Chondrocyte (in vitro differentiated cells): ENCODE results near the gene FLACC1. TPM values are rescaled to one million over a fixed set of nuclear protein-coding genes. Genes with fewer than 3 reads are reported as not detected.
A peak's percentile ranks its signal among the peaks of the same experiment; 100 is the strongest.

ENCODE experiments used
- DNase-seq: peaks from one replicate; pipeline ENCODE4 v3.0.0; 2021; ENCODE audit warnings: mixed read lengths, low spot score
- H3K27ac Mint-ChIP-seq: one replicate; pipeline ENCODE4 v1.8.0; 2021; ENCODE audit warnings: mild to moderate bottlenecking, moderate library complexity, mixed read lengths; ENCODE audit not compliant: unreplicated experiment
- H3K27me3 Mint-ChIP-seq: 2 replicates; pipeline ENCODE4 v1.8.0; 2021; ENCODE audit warnings: low read depth, mixed read lengths
- H3K36me3 Mint-ChIP-seq: 2 replicates; pipeline ENCODE4 v1.8.0; 2021; ENCODE audit warnings: low read depth, mixed read lengths
- H3K4me1 Mint-ChIP-seq: 2 replicates; pipeline ENCODE4 v1.8.0; 2021; ENCODE audit warnings: low read depth, mild to moderate bottlenecking, mixed read lengths
- H3K4me3 Mint-ChIP-seq: one replicate; pipeline ENCODE4 v1.8.0; 2021; ENCODE audit warnings: mild to moderate bottlenecking, moderate library complexity, mixed read lengths; ENCODE audit not compliant: unreplicated experiment
- H3K9me3 Mint-ChIP-seq: 2 replicates; pipeline ENCODE4 v1.8.0; 2021; ENCODE audit warnings: low read depth, mixed read lengths
- long read RNA-seq: library from polyadenylated mRNA; stranded (forward); transcript quantifications from one replicate; pipeline ENCODE4 v2.0.0, GENCODE V29; 2021
- total RNA-seq: library from RNA; stranded (reverse); gene quantifications from 3 replicates; pipeline ENCODE4 v1.2.1, GENCODE V29; 2021
- TF ChIP-seq, protein P1 (sequence below): fragments of 200-600 bp; sonication (generic); IDR thresholded peaks from 2 replicates; pipeline ENCODE4 v1.5.0; 2021; ENCODE audit warnings: antibody characterized with exemption, mild to moderate bottlenecking, moderate library complexity

Gene FLACC1, protein sequence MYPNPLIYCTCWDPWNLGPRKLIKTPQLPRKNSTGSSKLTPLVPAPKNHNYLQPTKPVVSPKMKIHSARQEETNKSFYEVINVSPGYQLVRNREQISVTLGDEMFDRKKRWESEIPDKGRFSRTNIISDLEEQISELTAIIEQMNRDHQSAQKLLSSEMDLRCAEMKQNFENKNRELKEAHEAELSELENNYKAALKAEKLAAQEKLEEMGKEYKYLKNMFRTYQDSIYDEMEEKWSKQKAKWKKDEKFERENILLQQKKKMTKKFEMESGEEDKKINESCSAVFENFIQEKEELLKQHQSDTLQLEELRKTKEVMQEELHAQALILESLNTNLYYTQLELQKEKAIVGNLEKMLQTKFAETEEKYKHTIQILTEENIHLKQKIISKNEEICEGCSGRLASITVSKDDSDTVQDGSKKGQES
- 1.4 to 2.1 TPM (median 1.5 TPM) in 3 replicates for total RNA-seq
- long read RNA-seq: 0 reads

DNA sequence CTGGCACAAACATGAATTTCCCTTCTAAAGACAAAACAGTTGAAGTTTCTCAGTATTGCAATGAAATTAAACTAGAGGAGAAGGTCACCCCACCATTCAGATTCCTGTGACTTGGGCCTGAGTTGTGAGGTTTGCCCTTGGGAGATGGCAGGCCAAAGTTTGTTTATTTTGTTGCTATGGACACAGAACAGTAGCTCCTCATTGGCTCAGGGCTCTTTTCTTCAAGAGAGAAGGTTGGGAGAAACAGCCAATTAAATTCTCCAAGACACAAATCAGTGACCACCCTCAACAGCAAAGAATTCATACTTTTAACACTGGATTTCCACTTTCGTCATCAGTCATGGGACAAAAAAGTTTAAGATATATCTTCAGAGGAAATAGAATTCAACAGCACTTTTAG lies at the start of gene FLACC1:
FLACC1 (minus strand) TSS at position 125 of the 400 bp plus-strand sequence. CDS start 5,941 bp downstream, outside the sequence.
- no peaks in the 10 kb centered on the region for H3K27me3 Mint-ChIP-seq
- DNase-seq: no peak
- H3K36me3 Mint-ChIP-seq: peaks cover 16% of the 10 kb centered on the region
- H3K4me3 Mint-ChIP-seq: no peak within 1 kb of the TSS
- TF ChIP-seq, protein P1, sequence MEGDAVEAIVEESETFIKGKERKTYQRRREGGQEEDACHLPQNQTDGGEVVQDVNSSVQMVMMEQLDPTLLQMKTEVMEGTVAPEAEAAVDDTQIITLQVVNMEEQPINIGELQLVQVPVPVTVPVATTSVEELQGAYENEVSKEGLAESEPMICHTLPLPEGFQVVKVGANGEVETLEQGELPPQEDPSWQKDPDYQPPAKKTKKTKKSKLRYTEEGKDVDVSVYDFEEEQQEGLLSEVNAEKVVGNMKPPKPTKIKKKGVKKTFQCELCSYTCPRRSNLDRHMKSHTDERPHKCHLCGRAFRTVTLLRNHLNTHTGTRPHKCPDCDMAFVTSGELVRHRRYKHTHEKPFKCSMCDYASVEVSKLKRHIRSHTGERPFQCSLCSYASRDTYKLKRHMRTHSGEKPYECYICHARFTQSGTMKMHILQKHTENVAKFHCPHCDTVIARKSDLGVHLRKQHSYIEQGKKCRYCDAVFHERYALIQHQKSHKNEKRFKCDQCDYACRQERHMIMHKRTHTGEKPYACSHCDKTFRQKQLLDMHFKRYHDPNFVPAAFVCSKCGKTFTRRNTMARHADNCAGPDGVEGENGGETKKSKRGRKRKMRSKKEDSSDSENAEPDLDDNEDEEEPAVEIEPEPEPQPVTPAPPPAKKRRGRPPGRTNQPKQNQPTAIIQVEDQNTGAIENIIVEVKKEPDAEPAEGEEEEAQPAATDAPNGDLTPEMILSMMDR: no peak
- peak within 1 kb of the TSS; percentile 72 for H3K27ac Mint-ChIP-seq
- H3K4me1 Mint-ChIP-seq: peaks cover 24% of the 10 kb centered on the region
- peaks cover 3% of the 10 kb centered on the region for H3K9me3 Mint-ChIP-seq

DNA sequence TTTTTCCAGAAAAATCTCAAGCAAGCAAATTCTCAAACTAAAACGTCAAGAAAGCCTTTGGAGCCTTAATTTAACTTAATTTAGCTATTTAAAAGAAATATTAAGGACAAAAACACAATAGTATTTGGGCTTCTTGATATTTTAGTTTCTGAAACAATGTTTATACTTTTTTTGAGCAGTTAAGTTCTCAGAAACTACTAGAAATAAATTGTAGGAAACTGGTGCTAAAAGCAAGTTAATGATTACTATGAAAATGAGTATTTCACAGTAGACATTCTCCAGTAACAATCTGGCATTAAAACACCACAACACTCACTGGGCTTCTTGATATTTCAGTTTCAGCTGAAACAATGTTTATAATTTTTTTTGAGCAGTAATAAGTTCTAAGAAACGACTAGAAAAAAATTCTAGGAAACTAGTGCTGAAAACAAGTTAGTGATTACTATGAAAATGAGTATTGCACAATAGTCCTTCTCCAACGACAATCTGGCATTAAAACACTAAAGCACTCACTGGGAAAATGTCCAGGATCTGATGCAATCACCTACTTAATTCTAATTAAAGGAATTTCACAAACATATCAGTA lies 49.0 kb upstream of the FLACC1 start:
- peaks cover 51% of the 10 kb centered on the region for H3K4me1 Mint-ChIP-seq
- no peak for DNase-seq
- H3K27ac Mint-ChIP-seq: peak overlapping the region; percentile 65
- peak overlapping the region; percentile 6 for H3K4me3 Mint-ChIP-seq
- no peaks in the 10 kb centered on the region for H3K27me3 Mint-ChIP-seq
- peaks cover 2% of the 10 kb centered on the region for H3K36me3 Mint-ChIP-seq
- TF ChIP-seq, protein P1: no peak
- no peaks in the 10 kb centered on the region for H3K9me3 Mint-ChIP-seq

DNA sequence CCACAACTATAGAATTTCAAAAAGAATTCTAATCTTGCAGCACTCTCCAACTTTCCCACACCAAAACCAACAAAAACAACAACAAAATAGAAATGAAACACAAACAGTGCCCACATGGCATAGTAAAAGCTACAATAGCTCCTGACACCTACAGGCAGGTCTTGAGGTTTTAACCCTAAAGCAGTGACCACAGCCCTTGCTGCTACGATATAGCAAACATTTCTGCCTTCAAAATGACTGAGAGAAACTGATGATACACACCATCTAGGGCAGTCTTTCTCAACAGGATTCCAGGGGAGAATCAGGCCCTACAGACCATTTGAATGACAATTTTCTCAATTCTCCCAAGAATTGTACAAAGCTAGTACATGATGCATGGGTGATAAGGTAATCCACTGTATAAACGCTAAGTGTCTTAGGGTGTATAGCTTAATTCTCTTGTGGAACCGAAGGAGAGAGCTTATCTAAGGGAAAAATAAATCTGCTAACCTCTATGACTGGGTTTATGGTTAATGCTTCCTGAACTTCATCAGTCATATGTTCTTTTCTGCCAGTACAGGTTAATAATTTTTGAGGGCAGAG lies 47.6 kb upstream of the FLACC1 start:
- Mint-ChIP-seq H3K9me3 (no peaks in the 10 kb centered on the region), H3K27ac (no peak overlapping the region), H3K36me3 (peaks cover 2% of the 10 kb centered on the region), H3K4me1 (peaks cover 50% of the 10 kb centered on the region), H3K4me3 (no peak overlapping the region), H3K27me3 (no peaks in the 10 kb centered on the region)
- TF ChIP-seq, protein P1: no peak
- no peak for DNase-seq

DNA sequence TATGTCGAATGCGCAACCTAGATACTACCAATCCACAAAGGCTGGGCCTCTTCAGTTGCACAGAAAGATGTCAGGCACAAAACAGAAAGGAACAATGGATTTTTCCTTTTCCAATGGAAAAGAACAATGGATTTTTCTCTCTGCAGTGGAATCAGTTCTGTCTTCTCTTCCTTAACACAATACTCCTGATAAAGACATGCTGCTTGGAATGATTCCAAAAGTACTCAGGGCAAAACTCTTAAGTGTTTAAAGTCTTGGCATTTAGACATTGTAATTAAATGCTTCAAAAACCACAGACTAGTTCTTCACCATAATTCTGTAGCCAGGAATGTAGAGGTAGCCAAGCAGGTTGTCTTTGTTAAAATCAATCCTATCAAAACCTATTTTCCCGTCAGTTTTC lies 46.7 kb upstream of the FLACC1 start:
- no peaks in the 10 kb centered on the region for H3K9me3 Mint-ChIP-seq
- TF ChIP-seq, protein P1: no peak
- peak overlapping the region; percentile 45 for H3K27ac Mint-ChIP-seq
- no peak for DNase-seq
- H3K27me3 Mint-ChIP-seq: no peaks in the 10 kb centered on the region
- peaks cover 8% of the 10 kb centered on the region for H3K36me3 Mint-ChIP-seq
- peaks cover 43% of the 10 kb centered on the region for H3K4me1 Mint-ChIP-seq
- H3K4me3 Mint-ChIP-seq: no peak overlapping the region
